Activated CD4-positive, alpha-beta T cell treated with anti-CD3 and anti-CD28 coated beads for 4 hours (primary cell): ENCODE data around the gene AXIN1.
A peak's percentile ranks its signal among the peaks of the same experiment; 100 is the strongest.
"Not testable (repeated sequence)": the region's sequence is repeated elsewhere in the genome, so short reads cannot be mapped to it uniquely, and the experiment has no call there.

Experiments used
- DNase-seq, 2 donors: peaks; one replicate each; pipeline ENCODE4 v3.0.0-alpha.2; 2020

AXIN1 gene

DNA sequence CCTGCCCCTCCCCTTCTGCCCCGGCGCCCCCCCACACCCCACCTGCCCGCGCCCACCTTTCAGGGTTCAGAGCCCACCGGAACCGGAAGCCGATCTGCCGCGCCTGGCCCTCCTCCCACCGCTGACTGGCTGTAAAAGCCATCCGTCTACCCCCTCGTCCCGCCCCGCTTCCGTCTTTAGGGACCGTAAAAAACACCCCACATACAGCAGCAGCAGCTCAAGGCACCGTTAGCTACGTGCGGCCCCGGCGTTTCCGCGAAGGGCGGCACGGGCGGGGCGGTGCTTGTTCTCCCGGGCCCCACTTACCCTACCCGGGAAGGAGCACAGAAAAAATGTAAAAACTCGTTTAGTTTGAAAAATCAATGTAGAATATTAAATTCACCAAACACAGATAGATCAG is 17.9 kb upstream of the AXIN1 start, which contains the start of gene MRPL28:
Gene MRPL28, minus strand, starts transcription at position 96 of the 400 bp plus-strand sequence. CDS start 320 bp downstream, outside the sequence.
- peak; percentile 93 for DNase-seq

DNA sequence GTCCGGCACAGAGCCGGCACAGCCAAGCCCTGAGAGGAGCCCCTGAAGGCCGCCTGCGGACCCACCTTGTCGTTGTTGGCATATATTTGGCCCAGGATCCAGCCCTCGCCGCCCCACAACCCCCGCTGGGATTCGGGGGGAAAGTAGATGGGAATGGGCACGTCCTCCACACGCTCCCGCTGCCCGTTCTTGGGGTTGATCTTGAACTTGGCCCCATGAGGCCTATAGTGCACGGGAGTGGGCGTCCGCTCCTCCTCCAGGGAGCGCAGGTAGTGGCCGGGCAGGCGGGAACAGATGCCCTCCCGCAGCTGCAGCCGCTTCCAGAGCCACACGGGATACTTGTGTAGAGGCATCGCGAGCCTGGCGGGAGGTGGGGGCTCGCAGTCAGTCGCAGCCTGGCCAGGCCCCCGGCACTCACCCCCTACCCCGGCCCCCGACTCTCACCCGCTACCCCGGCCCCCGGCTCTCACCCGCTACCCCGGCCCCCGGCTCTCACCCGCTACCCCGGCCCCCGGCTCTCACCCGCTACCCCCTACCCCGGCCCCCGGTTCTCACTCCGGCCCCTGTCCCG is 17.4 kb upstream of the AXIN1 start:
- no peak for DNase-seq

DNA sequence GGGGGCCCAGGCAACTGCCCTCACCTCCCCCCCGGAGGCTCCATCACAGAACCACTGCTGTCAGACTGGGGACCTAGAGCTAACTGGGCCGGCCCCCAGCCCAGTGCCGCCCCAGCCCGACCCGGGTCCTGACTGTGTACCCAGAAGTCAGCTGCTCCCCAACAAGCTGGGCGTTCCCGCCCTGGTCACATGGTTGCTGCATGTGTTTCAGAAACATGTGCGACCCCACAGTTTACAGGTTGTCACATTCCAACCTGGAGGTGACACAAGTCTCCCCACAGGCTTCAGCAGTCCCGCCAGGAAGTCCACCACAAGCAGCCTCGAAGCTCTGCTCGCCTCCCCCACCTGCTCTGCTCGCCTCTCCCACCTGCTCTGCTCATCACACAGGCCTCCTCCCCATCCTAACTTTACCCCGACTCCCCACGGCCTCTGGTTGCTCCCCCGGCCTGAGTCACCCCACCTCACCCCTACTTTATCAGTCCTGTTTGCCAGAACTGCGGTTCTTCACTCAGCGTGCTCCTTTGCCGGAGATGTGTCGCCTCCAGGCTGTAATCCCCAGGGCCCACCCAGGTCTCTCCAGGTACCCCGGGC is 16.8 kb upstream of the AXIN1 start:
- no peak for DNase-seq

DNA sequence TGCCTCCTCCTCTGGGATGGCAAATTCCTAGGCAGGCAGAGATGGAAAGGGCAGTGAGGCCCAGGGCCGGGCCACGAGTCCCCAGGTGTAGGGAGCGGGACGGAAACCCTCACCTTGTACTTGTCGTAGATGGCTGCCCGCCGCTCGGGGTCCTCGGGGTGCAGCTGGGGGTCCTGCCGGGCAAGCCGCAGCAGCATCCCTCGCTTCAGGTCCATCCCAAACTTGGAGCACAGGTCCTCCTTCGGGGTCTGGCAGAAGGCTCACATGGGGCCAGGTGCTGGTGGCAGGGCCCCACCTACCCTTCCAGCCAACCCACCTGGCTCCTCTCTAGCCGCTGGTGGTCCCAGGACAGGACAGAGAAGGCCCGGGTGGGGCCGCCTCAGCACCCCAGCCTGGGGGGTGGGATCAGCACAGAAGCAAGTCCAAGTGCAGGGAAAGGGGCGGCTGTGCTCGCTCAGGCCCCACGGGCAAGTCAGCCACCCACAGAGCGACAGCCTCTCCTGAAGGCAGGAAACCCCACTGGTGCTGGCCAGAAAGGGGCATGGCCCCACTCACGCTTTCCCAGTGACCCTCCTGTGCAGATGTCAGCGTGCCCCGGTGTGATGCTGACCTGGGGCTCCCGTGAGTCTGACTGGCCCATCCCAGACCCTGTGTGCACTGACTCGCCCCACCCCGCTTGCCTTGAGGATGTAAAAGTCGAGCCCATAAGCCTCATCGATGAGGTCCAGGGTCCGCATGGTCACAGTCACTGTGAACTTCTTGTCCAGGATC is 16.1 kb upstream of the AXIN1 start:
- DNase-seq, result no peak

DNA sequence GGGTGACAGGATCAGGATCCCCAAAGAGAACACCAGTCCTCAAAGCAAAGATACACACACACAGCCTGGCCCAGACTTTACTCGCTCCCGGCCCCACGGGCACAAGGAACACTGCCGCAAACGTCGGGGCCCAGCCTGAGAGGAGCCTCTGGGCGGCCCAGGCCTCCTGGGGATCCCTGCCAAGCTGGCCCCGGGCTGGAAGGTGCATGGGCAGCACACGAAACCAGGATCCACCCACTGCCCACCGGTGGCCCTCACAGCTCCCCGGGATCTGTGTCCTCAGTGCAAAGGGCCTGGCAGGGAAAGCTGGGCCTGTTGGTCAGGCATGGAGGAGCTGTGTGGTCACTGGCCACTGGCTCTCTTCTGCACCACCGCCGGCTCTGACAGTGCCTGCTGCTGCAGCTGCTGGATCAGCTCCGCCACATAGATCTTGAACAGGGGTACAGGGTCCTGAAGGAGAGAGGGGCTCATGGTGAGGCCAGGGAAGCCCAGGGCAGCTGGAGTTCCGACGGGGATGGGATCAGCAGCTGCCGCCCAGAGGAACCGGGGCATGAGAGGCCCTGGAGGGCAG is 14.9 kb upstream of the AXIN1 start:
- DNase-seq, result no peak

DNA sequence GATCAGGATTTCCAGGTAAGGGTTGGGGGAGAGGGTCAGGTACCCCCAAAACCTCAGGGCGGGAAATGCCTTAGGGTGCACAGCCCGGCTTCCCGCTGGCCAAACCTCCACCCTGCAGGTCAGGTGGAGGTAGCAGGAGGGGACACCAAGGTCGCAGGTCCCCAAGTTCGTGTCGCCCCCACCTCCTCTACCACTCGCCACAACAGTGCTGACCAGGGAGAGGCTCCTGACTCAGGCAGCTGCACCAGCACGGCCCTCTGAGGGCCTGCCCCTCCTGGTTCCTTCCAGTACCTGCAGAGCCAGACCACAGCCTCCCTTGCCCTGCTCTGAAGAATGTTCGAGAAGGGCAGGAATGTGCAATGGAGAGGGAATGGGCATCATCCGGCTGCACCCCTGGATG is 14.0 kb upstream of the AXIN1 start:
- no peak for DNase-seq

DNA sequence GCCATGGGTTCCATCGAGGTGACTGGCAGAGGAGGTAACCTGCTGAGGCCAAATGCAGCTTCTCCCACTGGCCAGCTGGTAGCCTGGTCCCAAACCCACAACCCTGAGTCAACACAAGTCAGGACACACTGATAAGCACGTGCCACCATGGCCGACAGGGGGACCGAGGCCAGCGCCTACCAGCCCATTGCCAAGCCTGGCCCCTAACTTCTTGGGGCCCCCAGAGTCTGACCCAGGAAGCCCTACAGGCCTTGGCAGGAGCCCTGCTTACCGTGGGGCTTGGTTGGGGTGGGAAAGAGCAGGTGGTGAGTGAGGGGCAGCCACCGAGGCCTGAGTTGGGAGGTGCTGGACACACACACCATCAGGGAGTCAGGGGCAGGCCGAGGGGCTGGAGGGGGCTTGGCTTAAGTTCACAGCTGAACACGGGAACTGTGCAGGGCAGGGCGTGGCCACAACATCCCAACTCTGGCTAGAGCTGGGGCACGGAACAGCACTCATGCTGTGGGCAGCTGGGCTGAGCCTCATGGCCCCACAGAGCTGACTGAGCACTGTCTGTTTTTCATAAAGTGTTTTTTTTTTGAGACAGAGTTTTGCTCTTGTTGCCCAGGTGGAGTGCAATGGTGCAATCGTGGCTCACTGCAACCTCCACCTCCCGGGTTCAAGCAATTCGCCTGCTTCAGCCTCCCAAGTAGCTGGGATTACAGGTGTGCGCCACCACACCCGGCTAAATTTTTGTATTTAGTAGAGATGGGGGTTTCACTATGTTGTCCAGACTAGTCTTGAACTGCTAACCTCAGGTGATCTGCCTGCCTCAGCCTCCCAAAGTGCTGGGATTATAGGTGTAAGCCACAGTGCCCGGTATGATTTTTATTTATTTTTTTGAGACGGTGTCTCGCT is 12.3 kb upstream of the AXIN1 start:
- no peak for DNase-seq

DNA sequence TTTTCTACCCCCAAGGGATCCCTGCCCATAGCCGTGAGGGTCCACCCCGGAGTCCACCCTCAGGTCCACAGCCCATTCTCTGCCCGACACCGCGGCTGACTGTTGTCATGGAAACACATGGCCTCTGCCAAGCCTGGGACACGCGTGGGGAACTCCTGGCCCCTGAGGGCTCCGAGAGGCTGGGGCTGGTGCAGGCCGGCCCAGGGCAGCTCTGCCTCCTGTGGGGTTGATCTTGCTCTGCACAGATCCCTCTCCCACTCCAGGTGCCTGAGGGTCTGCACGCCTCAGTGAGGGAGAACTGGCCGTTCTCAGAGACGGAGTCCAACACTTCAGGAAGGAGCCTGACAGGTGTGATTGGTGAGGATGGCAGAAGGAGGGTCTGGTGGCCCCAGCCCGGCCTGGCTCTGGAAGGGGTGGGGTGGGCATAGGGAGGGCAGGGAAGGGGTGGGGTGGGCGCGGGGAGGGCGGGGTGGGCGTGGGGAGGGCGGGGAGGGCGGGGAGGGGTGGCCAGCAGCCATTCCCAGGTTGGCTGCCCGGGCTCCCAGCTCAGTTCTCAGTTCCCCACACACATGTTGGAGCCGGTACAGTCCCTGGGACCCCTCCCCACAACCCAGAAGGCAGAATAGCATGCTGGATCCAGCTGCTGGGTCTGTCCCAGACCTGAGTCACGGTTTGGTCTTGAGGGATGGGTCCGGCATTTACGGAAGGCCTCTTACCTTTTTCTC is 11.4 kb upstream of the AXIN1 start:
- DNase-seq, result no peak

DNA sequence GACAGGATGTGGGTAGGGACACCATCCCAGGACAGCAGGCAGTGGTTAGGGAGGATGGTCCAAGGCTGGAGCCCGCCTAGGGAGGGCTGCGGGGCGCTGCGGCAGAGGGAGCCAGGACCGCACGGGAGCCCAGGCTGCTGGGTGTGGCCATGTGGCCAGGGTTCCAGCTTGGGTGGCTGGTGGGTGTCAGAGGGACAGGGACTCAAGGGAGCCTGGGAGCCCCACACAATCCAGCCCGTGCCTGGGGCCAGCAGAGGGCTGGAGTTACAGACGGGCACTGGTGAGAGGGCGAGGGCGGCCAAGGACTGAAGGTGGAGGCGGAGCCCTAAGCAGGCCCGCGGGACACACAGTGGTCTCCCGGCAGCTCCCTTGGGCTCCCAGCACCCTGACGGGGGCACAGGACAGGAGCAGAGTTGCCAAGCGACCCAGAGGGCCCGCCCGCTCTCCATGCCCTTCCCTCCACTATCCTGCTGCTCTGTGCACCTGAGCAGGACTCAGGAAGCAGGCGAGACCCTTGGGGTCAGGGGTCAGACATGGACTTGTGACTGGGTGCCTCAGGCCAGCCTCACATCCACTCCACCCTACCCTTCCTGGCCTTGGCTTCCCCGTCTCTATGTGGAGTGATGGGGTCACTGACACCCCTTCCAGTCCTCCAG is 10.7 kb upstream of the AXIN1 start:
- DNase-seq, result no peak

DNA sequence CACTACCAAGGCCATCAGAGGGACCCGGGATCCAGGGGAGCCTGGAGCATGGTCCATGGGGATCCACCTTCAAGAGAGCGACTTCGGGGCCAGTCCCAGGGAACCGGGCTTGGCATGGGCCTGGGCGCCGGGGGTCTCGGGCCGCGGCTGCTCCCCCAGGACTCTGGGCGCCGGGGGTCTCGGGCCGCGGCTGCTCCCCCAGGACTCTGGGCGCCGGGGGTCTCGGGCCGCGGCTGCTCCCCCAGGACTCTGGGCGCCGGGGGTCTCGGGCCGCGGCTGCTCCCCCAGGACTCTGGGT is 10.1 kb upstream of the AXIN1 start:
- not testable (repeated sequence) for DNase-seq

DNA sequence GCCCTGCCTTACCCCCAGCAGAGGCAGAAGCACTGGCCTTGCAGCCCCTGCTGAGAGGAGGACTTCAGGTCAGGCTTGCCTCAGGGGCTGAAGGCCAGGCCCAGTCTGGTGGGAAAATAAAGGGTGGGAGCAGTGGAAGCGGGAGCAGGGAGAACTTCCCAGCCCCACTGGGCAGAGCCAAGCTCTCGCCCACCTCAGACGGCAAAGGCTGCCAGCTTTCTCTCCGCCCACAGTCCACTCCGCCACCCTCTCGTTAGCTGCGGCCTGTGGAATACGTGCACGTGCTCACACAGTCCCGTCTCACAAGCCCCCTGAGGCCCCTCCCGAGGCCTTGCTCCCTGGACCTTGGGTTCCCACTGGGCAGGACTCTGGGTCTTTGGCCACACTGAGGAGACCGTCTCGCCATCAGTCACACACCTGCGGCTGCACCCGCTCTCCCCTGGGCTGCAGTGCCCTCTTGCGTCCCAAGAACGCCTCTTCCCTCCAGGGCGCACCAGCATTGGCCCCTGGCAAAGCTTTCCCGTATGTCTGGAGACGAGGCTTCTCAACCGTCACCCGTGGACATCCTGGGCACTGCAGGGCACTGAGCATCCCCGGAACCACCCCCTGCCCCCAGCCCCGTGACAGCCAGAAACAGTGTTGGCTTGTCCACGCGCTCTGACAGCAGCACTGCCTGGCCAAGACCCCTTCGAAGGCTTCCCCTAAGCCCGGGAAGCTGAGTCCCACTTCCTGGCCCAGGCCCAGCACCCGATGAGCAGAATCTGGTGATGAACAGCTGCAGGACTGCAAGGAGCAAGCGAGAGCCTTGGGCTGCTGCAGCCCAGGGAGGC is 9.6 kb upstream of the AXIN1 start:
- DNase-seq, result peak; percentile 73 to 75

DNA sequence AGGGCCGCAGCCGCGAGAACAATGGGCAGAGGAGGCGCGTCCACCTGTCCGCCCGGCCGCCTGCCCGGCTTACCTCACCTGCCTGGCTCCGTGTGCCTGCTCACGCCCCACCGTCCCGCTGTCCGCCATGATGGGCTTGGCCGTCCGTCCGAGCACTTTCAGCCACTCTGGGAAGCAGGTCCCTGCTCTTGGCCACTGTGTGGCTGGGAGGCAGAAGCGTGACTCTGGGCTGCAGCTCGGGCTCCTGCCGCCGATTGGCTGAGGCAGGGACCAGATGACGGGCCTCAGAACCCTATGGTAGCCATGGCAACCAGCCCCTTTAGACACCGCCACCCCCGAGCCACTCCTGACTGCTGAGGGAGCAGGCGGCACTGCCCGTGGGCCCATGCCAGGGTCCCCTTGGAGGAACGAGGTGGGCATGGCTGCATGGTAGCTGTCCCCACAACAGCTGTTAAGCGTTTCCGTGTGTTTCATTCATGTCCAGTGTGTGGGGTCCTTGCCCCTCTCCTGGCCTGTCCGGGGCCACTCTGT is 8.9 kb upstream of the AXIN1 start:
- DNase-seq, result no peak

DNA sequence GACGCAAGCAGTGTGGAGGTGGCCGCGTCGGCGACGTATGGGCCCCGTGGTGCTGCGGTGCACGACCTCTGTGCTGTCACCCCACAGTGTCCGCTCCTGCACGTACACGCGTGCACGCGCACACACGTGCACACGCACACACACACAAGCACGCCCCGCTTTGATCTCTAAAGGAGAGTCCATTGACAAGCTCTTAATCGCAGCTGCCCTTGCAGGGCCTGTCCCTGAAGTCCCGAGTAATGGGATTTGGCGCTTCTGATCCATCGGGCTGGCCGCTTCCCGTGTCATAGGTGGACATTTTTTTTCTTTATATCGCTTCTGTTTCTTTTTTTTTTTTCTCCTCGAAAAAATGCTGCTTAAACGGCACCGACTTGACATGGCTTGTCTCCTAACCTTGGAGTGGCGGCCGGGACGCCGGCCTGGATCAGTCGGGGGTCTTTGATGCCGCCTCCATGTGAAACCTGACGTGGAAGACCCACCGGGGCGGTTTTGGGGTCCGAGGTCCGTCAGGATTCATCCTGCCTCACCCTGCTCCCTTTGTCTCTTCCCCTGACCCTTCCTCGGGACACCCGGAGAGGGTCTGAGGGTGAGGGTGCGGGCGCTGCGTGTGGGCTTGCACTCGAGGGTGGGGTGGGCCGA is 8.3 kb upstream of the AXIN1 start:
- DNase-seq, result no peak

DNA sequence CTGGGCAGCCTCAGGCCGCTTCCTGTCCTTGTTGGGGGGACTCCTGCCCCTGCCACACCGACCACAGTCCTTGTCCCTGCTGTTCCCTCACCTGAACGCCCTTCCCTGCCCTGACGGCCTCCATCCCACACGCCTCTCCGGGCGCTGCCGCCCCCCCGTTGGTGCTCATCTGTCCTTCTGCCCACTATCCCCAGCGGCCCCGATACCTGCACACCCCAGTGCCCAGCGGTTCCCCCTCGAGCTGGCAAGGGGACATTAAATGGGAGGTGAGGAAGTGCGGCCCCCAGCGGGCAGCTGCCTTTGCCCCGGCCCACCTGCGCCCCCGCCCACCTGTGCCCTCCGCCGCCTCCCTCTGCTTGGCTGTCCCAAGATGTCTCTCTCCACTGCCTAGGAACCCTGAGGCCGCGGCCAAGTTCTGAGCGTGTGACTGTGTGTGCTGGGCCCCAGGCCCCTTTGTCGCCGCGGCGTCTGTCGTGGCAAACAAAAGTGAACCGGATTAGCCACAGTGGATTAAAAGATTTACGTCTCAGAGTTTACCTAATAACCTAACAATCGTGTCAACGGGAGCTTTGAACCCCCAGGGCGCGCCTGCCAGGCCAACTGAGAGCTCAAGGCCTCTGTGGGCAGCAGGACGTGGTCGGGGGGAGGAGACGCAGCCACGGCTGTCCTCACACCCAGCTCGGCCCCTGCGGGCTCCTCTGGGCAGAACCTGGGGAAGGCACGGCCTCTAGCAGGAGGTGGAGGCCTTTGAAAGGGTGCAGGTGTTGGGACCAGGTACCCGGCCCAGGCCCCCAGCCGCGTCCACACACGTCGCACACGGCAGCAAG is 7.6 kb upstream of the AXIN1 start:
- DNase-seq, result no peak

DNA sequence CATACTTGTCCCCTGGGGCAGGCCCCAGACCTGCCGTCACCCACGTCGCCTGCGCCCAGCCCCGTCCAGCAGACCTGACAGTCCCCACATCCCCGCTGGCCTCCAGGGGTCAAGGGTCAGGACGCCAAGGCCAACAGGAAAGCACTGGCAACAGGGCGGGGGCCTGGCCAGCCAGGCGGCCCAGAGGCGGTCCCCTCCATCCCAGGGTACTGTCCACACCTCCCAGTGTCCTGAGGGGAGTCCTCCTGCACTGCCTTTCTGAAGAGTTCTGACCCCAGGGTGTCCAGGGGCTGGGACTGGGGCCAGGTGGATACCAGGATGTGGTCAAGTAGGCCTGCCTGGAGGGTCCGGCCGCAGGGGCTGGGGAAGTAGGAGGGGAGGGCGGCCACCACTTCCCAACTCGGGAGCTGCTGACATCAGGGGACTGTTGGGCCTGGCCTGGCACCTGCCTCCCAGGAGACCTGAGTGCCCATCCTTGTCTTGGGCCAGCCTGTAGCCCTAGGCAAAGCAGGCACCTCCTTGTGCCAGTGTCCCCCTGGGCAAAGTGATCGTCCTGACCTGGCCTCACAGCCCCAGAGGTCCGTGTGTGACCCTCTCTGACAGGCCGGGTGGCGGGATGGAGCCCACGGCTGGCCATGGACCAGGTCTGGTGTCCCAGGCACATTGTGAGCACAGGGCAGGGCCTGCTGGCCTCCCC is 6.7 kb upstream of the AXIN1 start:
- no peak for DNase-seq

DNA sequence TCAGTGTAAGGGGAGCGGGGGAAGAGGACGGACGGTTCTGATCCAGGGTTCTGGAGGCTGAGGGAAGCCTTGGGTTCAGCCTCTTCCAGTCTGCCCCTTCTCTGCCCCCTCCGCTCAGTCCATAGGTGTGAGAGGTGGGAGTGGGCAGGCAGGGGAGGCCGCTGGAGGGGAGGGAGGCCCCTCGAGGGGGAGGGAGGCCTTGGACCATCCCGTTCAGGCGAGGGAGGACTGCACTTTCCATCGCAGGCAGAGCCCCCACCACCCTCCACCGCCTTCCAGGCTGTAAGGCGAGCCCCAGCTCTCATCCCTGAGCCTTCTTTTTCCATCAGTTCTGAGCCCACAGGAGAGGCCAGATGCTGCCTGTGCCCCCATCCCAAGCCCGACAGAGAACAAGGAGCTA is 4.2 kb upstream of the AXIN1 start:
- no peak for DNase-seq

DNA sequence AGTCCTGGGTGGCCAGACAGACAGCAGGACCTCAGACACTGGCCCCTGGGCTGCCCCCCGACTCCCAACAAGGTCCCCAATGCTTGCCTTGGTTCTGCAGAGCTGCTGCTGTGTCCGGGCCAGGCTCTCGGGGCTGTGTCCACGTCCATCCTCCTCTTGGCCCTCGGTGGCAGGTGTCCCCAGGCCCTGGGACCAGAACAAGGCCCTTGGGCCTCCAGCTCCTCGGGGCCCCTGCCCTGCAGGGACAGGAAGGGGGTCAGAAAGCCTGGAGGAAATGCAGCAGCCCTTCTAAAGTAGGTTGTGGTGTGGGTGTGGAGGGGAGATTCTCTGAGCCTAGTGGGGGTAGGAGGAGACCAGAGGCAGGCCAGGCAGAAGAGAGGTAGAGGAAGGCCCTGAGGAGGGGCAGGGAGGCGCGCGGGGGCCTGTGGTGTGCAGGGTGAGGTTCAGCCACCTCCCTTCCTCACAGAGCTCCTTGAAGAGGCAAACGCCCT is 2.5 kb upstream of the AXIN1 start:
- DNase-seq, result no peak

DNA sequence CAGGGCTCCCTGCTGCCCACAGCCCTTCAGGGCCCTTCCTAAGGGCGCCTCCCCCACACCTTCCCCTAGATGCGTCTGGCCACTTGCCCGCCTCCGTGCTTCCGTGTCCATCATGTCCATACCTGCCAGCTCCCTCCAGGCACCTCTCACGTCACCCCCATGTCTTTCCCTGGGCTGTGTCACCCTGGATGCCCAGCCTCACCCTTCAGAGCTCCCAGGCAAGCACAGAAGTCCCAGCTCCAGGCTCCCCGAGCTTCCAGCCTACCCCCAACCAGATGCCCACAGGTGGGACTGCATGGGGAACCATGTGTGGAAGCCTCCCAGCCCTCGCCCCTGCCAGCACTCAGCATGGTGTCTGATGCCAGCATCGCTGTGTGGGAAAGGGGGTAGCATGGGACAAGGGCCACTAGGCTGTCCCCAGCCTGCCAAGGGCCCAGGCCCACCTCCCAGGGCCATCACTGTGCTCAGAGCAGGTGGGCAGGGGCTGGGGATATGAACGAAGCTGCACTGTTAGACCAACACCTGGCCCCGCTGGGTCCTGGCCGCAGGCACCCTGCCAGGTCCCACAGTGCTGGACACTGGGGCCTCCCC is 1.9 kb upstream of the AXIN1 start:
- DNase-seq, result no peak
